BLaER1 treated with 17β-estradiol and CSF1 and Interleukin-3, amounts not matched to agents 10 nM and 100 nM (cell line): ENCODE data around the gene TOPBP1.
"Not testable (repeated sequence)": the region's sequence is repeated elsewhere in the genome, so short reads cannot be mapped to it uniquely, and the experiment has no call there.

ENCODE experiments used
- H3K27ac ChIP-seq, 11 experiments: shearing (Covaris generic); formaldehyde crosslinking; 2 replicates each; pipeline ENCODE4 v1.8.1; 2022
- H3K27me3 ChIP-seq, 11 experiments: shearing (Covaris generic); formaldehyde crosslinking; 2 replicates each; pipeline ENCODE4 v1.8.1; 2022
- H3K36me3 ChIP-seq, 11 experiments: shearing (Covaris generic); formaldehyde crosslinking; 2 replicates each; pipeline ENCODE4 v1.8.1; 2022
- H3K4me1 ChIP-seq, 10 experiments: shearing (Covaris generic); formaldehyde crosslinking; 2 replicates each; pipeline ENCODE4 v1.8.1; 2022
- H3K4me2 ChIP-seq, 11 experiments: shearing (Covaris generic); formaldehyde crosslinking; 2 replicates each; pipeline ENCODE4 v1.8.1; 2022
- H3K4me3 ChIP-seq, 10 experiments: shearing (Covaris generic); formaldehyde crosslinking; 2 replicates each; pipeline ENCODE4 v1.8.1; 2022
- H3K9ac ChIP-seq, 11 experiments: shearing (Covaris generic); formaldehyde crosslinking; 2 replicates each; pipeline ENCODE4 v1.8.1; 2022
- H3K9me3 ChIP-seq, 11 experiments: shearing (Covaris generic); formaldehyde crosslinking; replicated peaks in 1 of 11; 2 replicates each; pipeline ENCODE4 v1.8.1; 2022
- H4K20me1 ChIP-seq, 11 experiments: shearing (Covaris generic); formaldehyde crosslinking; 2 replicates each; pipeline ENCODE4 v1.8.1; 2022
- Cebpa-rat ChIP-seq, 11 experiments: shearing (Covaris generic); IDR thresholded peaks; 2 replicates each; pipeline ENCODE4 v1.8.1; 2022

Gene TOPBP1

GRCh38 chr3:133561679-133562078, 100.1 kb downstream of the TOPBP1 start:
- H3K9ac ChIP-seq: no peak overlapping the region
- no peak for TF ChIP-seq Cebpa-rat (IDR thresholded peaks at IDR 0.05)
- H3K27me3 ChIP-seq: no peaks in the 10 kb centered on the region
- no peaks in the 10 kb centered on the region for H4K20me1 ChIP-seq
- H3K27ac ChIP-seq: no peak overlapping the region
- peaks cover 0 to 15% (median 1%) of the 10 kb centered on the region in 10 experiments; a peak in 10 of 20 replicates for H3K4me1 ChIP-seq
- no peak overlapping the region for H3K4me3 ChIP-seq
- H3K4me2 ChIP-seq: peak overlapping the region in 2 of 11 experiments; percentile 13 to 31; a peak in 3 of 22 replicates
- no peaks in the 10 kb centered on the region for H3K36me3 ChIP-seq
- H3K9me3 ChIP-seq: peaks cover 8 to 21% (median 16%) of the 10 kb centered on the region in 11 experiments

GRCh38 chr3:133551589-133551988, 110.2 kb downstream of the TOPBP1 start:
- not testable (repeated sequence) for H3K9me3 ChIP-seq, H3K9ac ChIP-seq, H3K4me3 ChIP-seq, H3K4me2 ChIP-seq, H3K36me3 ChIP-seq, H4K20me1 ChIP-seq, H3K27me3 ChIP-seq, H3K27ac ChIP-seq
- H3K4me1 ChIP-seq: peaks cover 0 to 16% (median 0%) of the 10 kb centered on the region in 10 experiments; a peak in 6 of 20 replicates
